NCI-H146 (cell line): ENCODE measurements around the gene BACH2.
"Not testable (repeated sequence)": the region's sequence is repeated elsewhere in the genome, so short reads cannot be mapped to it uniquely, and the experiment has no call there.

ENCODE experiments used
- DNase-seq: peaks from one replicate; lab custom pipeline; 2025; lab: John Stamatoyannopoulos, UW

Gene BACH2

DNA sequence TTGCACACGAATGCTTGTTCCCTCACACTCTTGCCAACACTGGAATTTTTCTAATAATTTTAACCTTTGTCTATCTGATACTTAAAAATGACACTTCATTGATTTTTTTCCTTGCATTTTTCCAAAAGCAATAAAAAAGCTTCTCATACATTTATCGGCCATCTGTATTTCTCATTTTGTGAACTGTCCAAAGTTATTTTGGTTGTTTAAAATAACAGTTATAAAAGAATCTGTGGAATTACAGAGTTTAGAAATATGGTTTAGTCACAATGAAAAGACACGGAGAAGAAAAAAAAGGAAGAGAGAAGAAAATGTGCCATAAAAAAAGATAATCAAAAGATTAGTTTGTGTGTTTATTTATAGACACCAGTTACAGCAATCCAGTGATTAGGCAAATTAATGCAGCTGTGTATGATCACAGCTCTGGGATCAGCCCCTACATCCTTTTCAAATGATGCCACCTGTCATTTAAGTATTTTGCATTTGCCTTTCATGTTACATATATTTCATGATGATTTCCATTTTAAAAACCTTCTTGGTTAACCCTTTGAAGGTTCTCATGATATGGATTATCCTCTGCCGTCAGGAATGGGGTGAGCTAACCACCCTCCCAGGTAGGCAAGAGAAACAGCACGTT is 171.7 kb downstream of the BACH2 start:
- DNase-seq, result no peak

GRCh38 chr6:90123831-90124230 is 172.8 kb downstream of the BACH2 start:
- no peak for DNase-seq

GRCh38 chr6:90121982-90122381 is 174.7 kb downstream of the BACH2 start:
- no peak for DNase-seq

- DNase-seq, result no peak
Observed at GRCh38 chr6:90120327-90120726, 176.3 kb downstream of the BACH2 start.

DNA sequence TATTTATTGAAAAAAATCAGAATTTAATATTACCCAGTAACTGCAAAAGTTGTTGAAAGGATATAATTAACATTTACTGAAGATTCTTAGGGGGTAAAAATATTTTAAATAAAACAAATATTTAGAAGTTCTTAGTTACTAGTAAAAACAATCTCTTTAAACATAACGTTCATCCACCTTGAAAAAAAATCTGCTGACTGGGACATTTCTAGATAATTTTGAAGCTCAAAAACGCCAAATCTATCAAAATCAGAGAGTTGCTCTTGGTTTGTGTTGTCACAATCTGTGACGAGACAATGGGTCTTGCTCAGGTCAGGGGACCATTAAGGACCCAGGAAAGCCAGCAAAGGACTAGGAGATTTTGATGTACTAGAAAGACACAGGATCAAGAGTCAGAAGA is 177.0 kb downstream of the BACH2 start:
- no peak for DNase-seq

DNA sequence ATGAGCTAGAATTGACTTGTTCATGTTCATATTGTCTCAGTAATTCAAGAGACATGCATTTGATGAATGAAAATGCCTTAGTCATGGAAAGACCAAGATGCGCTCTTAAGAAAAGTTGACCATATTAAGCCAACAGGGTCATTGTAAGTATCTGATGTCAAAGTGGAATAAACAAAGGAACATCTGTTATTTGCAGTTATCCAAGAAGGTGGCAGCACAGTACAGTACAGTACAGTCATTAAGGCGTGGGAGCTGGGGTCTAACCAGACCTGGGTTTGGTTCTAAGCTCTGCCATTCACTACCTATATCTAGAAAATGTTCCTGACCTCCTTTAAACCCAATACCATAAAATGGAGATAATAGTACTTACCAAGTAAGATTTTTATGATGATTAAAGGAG is 178.1 kb downstream of the BACH2 start:
- no peak for DNase-seq

- DNase-seq, result no peak
Observed at GRCh38 chr6:90118069-90118468, 178.6 kb downstream of the BACH2 start.

- DNase-seq, result not testable (repeated sequence)
Observed at GRCh38 chr6:90116126-90116525, 180.5 kb downstream of the BACH2 start.

GRCh38 chr6:90113389-90113788 is 183.3 kb downstream of the BACH2 start:
- no peak for DNase-seq

DNA sequence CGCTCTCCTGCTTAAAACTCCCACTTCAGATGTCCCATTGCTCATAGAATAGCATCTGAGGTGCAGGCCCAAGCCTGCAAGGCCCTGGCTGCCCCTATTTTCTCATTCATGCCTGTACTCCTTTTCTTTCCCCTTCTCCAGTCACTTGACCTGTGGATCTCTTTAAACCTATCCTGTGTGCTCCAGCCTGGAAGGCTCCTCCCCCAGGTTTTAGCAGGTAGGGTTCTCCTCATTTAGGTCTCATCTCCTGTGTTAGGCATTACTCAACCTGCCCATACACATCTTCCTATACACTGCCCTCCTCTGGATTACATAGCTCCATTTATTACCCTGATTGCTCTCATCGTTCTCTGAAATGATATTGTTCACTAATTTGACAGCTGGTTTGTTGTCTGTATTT is 185.3 kb downstream of the BACH2 start:
- no peak for DNase-seq

- DNase-seq, result no peak
Observed at GRCh38 chr6:90110971-90111370, 185.7 kb downstream of the BACH2 start.

GRCh38 chr6:90109141-90109540 is 187.5 kb downstream of the BACH2 start:
- DNase-seq, result no peak

GRCh38 chr6:90107771-90108282 is 188.8 kb downstream of the BACH2 start:
- no peak for DNase-seq

DNA sequence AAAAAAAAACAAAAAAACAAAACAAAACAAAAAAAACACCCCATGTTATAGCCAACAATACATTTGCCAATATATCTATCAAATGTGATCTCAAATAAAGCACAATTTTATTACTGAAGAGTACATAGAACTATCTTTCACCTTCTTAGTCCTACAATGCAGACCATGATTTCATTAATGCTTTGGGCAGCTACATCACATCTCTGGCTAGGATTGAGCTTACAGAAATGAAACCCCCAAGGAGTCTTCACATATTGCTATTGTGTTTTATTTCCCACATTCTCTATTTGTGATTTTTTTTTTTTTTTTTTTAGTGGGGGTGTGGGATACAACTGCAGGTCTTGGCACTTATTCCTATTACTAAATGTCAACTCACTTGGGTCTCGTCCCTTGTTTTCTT is 189.3 kb downstream of the BACH2 start:
- DNase-seq, result no peak

DNA sequence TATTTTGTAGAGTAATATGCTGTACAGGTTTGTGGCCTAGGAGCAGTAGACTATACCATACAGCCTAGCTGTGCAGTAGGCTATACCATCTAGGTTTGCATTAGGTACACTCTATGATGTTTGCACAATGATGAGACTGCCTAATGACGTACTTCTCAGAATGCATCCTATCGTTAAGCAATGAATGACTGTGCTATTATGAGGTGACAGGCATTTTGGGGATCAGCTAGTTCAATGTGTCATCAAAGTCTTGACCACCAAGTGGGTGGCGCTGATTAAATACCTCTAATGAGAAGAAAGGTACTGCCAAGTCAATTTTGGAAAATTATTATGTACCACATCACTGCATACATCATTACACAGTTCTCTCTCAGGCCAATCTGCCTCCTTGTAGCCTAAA is 190.2 kb downstream of the BACH2 start:
- DNase-seq, result no peak

GRCh38 chr6:90105506-90106170 is 191.0 kb downstream of the BACH2 start:
- DNase-seq, result no peak

DNA sequence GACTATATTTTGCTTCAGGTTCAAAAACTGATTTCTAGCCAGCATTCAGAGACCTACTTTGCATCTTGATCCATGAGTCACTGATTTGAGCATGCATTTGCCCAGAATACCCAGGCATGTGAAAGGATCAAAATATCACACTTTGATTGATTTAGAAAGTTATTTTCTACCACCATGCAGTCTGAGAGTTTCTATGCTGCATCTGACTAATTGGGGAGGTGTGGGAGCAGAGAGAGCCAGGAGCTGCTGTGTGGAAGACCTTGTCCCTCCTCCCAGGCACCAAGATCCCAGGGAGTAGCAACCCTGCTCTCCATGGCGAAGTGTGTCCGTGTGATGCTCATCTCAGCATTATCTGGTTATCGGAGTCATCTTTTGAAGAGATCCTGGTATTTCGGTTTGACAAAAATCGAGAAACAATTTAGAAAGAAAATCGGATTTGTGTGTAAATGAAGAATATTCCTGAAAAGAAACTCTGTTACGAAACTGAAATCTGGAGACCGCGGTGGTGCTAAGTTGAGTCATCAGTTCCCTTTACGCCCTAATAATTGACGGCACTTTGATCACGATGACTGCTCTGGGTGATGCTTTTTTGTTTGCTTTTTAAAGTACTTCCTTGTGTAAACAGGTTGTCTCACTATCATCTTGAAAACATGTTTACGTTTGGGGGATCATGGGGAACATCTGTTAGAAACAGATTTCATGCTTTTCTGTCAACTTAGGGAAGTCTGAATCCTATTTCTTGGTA is 193.4 kb downstream of the BACH2 start:
- DNase-seq, result no peak

DNA sequence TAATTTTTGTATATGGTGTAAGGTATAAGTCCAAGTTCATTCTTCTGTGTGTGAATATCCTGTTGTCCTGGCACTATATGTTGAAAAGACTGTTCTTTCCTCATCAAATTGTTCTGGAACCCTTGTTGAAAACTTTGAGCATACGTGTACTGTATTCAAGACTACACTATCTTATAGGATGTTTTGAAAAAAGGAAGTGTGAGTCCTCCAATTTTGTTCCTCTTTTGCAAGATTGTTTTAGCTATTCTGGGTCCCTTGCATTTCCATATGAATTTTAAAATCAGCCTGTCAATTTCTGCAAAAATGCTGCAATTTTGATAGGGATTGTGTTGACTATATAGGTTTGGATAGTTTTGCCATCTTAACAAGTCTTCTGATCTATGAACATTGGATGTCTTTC is 195.2 kb downstream of the BACH2 start:
- DNase-seq, result no peak

GRCh38 chr6:90100059-90100665 is 196.5 kb downstream of the BACH2 start:
- DNase-seq, result no peak

- no peak for DNase-seq
Observed at GRCh38 chr6:90098627-90099026, 198.0 kb downstream of the BACH2 start.

- no peak for DNase-seq
Observed at GRCh38 chr6:90098001-90098531, 198.6 kb downstream of the BACH2 start.

DNA sequence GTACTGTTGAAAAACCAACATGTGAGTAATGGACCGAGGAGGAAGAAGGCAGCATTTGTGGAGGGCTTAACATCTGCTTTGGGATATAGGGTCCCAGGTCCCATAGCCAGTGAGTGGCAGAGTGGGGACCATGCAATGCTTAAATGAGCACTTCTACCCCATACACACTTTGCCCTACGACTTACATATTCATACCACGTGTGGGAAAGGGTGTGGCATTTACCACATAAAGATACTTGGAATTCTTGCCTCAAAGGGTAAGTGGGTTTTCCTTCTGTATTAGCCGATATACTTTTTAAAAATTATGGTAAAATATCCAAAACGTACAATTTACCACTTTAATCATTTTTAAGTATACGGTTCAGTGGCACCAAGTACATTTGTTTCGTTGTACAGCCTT is 199.3 kb downstream of the BACH2 start:
- no peak for DNase-seq
